Fibroblast of pulmonary artery (primary cell): ENCODE results near the gene RABL2A.
"Not testable (repeated sequence)": the region's sequence is repeated elsewhere in the genome, so short reads cannot be mapped to it uniquely, and the experiment has no call there.

Experiments used
- DNase-seq: peaks from one replicate; pipeline ENCODE4 v3.0.0-alpha.2; 2010; ENCODE audit warnings: low read depth
- H3K4me3 ChIP-seq: replicated peaks from 2 replicates; pipeline ENCODE4 v1.5.1; 2011; ENCODE audit warnings: low read depth, mild to moderate bottlenecking, control low read depth, low read length, moderate library complexity
- TF ChIP-seq, protein P1 (sequence below): IDR thresholded peaks from 2 replicates; pipeline ENCODE4 v1.5.1; 2011; ENCODE audit warnings: mild to moderate bottlenecking, control low read depth, low read length, inconsistent platforms; ENCODE audit errors: missing control alignments

The RABL2A gene

DNA sequence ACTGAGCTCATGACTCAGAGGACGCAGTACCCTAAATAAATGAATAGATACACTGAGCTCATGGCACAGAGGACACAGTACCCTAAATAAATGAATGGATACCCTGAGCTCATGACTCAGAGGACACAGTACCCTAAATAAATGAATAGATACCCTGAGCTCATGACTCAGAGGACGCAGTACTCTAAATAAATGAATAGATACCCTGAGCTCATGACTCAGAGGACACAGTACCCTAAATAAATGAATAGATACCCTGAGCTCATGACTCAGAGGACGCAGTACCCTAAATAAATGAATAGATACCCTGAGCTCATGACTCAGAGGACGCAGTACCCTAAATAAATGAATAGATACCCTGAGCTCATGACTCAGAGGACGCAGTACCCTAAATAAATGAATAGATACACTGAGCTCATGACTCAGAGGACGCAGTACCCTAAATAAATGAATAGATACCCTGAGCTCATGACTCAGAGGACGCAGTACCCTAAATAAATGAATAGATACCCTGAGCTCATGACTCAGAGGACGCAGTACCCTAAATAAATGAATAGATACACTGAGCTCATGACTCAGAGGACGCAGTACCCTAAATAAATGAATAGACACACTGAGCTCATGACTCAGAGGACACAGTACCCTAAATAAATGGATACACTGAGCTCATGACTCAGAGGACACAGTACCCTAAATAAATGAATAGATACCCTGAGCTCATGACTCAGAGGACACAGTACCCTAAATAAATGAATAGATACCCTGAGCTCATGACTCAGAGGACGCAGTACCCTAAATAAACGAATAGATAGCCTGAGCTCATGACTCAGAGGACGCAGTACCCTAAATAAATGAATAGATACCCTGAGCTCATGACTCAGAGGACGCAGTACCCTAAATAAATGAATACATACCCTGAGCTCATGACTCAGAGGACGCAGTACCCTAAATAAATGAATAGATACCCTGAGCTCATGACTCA, 24.1 kb downstream of the RABL2A start:
- DNase-seq, H3K4me3 ChIP-seq: not testable (repeated sequence)

DNA sequence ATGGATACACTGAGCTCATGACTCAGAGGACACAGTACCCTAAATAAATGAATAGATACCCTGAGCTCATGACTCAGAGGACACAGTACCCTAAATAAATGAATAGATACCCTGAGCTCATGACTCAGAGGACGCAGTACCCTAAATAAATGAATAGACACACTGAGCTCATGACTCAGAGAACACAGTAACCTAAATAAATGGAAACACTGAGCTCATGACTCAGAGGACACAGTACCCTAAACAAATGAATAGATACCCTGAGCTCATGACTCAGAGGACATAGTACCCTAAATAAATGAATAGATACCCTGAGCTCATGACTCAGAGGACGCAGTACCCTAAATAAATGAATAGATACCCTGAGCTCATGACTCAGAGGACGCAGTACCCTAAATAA, 25.5 kb downstream of the RABL2A start:
- H3K4me3 ChIP-seq, DNase-seq: not testable (repeated sequence)

DNA sequence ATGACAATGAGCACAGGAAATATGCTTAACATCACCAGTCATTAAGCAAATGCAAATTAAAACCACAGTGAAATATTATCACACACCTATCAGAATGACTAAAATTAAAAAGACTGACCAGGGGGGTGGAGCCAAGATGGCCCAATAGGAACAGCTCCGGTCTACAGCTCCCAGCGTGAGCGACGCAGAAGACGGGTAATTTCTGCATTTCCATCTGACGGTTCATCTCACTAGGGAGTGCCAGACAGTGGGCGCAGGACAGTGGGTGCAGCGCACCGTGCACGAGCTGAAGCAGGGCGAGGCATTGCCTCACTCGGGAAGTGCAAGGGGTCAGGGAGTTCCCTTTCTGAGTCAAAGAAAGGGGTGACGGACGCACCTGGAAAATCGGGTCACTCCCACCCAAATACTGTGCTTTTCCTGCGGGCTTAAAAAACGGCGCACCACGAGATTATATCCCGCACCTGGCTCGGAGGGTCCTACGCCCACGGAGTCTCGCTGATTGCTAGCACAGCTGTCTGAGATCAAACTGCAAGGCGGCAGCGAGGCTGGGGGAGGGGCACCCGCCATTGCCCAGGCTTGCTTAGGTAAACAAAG, 29.1 kb downstream of the RABL2A start:
- not testable (repeated sequence) for DNase-seq, H3K4me3 ChIP-seq

DNA sequence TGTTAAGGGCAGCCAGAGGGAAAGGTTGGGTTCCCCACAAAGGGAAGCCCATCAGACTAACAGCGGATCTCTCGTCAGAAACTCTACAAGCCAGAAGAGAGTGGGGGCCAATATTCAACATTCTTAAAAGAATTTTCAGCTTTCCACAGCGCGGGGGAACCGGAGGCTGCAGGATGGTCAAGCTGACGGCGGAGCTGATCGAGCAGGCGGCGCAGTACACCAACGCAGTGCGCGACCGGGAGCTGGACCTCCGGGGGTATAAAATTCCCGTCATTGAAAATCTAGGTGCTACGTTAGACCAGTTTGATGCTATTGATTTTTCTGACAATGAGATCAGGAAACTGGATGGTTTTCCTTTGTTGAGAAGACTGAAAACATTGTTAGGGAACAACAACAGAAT, 30.7 kb downstream of the RABL2A start:
- not testable (repeated sequence) for DNase-seq

DNA sequence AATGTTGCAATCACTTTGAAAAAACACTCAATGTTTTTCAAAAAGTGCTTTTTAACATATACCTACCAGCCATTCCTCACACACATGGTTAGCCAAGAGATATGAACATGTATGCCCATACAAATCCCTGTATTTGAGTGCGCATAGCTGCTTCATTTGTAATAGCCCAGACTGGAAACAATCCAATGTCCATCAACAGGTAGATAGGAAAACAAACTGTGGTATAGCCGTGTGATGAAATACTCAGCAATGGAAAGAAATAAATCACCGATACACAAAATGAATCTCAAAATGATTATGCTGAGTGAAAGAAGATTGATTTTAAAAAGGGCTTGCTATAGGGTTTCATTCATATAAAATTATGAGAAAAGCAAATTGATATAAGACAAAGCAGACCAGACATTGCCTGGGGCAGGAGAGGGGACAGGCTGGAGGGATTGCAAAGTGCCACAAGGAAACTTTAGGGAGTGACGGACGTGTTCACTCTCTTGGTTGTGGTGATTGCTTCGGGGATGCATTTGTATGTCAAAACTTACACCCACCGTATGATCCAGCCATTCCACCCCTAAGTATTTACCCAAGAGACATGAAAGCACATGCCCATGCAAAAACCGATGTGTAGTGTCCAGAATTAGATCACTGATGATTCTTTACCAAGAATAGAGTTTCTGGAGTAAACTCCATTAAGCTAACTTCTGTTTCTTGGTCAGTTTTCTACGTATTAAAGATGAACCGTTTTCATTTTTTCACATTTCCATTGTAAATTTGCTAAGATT, 36.4 kb downstream of the RABL2A start:
- H3K4me3 ChIP-seq, DNase-seq: not testable (repeated sequence)

More for the DNA sequence above, 30.7 kb downstream of the RABL2A start:
- H3K4me3 ChIP-seq: not testable (repeated sequence)

DNA sequence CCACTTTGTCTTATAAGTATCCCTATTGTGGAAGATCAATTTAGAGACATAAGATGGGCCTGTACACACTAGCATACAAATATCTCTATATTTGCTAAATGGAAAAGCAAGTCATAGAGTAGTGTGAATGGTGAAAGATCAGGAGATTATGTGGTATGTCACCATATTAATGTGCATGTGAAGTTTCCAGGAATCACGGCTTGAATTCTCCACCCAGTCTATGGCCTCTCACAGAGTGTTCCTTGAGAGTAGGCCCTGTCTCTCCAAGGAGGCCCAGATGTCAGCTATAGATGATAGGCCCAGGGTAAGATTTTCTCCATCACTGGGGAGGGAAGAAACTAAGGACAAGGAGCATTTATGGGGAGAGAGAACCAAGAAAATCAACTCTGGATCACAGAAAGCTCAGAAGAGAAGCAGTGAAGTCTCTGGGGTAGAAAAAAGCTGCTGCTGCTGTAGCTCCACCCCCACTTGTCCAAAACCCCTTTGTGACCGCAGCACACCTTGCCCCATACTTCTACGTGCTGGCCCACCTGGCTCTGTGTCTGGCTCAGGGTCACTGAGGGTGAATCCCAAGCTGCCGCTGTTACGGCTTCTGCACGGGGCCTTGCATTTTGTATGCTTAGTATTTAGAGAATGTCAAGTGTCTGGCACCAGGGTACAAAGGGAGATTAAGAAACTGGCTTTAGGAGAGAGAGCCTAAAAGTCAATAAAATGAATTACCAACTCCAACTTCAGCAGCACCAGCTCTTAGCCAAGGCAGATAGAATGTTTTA, 37.9 kb downstream of the RABL2A start:
- not testable (repeated sequence) for DNase-seq, H3K4me3 ChIP-seq

DNA sequence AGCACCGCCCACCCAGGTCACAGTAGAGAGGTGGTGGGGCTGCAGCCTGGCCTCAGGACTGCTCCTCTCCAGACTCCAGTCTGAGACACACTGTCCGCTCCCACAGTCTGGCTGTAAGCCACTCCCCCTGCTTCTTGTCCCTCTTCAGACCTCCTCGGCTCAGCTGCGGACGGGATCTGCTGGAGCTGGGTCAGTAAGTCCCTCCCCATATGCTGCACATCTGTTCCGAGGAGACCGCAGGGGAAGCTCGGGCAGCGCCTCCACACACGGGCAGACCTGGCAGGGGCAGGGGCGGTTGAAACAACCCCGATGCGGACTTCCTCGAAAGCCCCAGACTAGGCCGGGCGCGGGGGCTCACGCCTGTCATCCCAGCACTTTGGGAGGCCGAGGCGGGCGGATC, 41.9 kb downstream of the RABL2A start:
- H3K4me3 ChIP-seq, DNase-seq: not testable (repeated sequence)

DNA sequence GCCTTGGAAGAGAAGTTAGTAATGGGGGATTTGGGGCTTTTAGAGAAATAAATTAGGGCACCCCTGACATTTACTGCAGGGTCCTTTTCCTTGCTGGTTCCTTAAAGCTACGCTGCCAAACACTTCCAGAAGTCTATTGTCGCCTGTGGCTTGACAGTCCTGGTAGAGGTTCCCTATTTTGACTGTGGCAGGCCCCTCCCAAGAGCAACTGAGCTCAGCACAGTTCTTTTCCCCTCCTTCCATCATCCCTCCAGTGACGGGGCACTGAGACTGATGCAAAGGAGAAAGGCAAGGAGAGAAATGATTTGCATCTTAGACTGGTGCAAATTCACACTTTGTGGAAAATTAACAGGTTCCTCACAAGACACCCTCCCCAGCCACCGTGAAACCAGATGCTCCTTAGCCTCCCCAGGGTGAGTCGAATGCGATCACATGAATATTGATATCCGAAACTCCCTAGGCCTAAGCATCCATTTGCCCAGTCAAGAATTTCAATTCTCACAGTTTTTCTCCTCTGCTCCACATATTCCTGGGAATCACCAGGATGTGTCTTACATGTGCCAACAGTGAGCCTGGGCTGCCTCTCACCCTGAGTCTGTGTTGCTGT, 45.4 kb downstream of the RABL2A start:
- H3K4me3 ChIP-seq: no peak overlapping the region
- TF ChIP-seq, protein P1, sequence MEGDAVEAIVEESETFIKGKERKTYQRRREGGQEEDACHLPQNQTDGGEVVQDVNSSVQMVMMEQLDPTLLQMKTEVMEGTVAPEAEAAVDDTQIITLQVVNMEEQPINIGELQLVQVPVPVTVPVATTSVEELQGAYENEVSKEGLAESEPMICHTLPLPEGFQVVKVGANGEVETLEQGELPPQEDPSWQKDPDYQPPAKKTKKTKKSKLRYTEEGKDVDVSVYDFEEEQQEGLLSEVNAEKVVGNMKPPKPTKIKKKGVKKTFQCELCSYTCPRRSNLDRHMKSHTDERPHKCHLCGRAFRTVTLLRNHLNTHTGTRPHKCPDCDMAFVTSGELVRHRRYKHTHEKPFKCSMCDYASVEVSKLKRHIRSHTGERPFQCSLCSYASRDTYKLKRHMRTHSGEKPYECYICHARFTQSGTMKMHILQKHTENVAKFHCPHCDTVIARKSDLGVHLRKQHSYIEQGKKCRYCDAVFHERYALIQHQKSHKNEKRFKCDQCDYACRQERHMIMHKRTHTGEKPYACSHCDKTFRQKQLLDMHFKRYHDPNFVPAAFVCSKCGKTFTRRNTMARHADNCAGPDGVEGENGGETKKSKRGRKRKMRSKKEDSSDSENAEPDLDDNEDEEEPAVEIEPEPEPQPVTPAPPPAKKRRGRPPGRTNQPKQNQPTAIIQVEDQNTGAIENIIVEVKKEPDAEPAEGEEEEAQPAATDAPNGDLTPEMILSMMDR: no peak
- no peak for DNase-seq

DNA sequence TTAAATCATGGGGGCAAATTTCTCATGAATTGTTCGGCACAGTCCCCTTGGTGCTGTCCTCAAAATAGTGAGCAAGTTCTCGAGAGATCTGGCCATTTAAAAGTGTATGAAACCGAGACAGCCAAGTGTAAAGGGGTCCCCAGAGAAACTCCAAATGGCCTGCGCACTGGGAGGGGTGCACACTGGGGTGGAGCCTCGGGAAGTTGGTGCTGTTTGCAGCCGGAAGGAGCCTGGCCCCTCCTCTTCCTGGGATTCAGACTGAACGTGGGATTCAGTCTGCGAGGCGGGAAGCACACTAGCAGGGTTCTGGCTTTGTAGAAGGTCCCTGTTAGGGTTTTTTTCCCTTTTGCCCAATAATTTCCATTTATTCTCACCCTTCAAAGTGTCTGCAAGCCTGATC, 48.8 kb downstream of the RABL2A start:
- no peak for DNase-seq
- H3K4me3 ChIP-seq: no peak overlapping the region
- TF ChIP-seq, protein P1: no peak

DNA sequence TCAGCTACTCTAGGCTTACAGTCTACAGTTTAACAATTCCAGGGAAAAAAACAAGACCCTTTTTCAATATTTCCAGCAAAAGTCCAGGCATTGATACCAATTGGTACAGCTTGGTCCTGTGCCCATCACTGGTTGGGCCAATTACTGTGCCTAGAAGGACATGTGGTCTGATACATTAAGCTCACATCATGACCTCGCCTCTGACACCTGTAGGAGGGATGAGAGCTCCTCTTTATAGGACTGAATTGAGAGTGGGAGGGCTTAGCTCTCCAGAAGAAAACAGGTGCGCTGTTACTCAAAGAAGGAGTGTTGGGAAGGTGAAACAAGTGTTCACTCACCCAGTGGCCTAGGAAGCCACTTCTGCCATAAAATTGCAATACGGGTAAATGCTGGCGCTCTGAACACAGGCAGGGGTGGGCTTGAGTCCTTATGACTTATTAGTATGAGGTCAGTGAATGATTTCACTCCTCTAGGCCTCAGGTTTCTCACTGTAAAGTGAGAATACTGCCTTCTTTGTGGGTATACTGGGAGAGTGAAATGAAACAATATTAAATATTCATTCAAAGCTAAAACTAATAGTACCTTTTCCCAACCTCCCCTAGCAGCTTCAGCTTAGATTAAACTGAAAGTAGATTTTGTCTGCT, 49.7 kb downstream of the RABL2A start:
- no peak for DNase-seq
- TF ChIP-seq, protein P1: no peak
- H3K4me3 ChIP-seq: no peak overlapping the region
